K562 (cell line): Measurements from ENCODE around the gene GALNT7. TPM values are rescaled to one million over a fixed set of nuclear protein-coding genes. Genes with fewer than 3 reads are reported as not detected.
A peak's percentile ranks its signal among the peaks of the same experiment; 100 is the strongest.

Source experiments
- CREM ChIP-seq: IDR thresholded peaks from 2 replicates; pipeline ENCODE4 v1.6.1; 2014; ENCODE audit warnings: antibody characterized with exemption, low read depth
- MNT ChIP-seq, 2 experiments: fragments of 450-650 bp; conservative IDR thresholded peaks; 2 replicates each; pipeline ENCODE4 v1.6.1; 2017; ENCODE audit warnings: mild to moderate bottlenecking in 2 of 2, moderate library complexity in 2 of 2
- NCOA2 ChIP-seq, 2 experiments: fragments of 450-650 bp; IDR thresholded peaks; 2 replicates each; pipeline ENCODE4 v1.6.1; 2018; ENCODE audit warnings: mild to moderate bottlenecking in 2 of 2, moderate library complexity in 1 of 2; ENCODE audit not compliant: partially characterized antibody in 2 of 2
- NR3C1 ChIP-seq: sonication (generic); formaldehyde crosslinking; IDR thresholded peaks from 2 replicates; pipeline ENCODE4 v1.8.1; 2022; ENCODE audit warnings: missing genetic modification reagents
- PCBP1 ChIP-seq: fragments of 200-400 bp; formaldehyde crosslinking; IDR thresholded peaks from 2 replicates; pipeline ENCODE4 v1.6.1; 2018; ENCODE audit warnings: mild to moderate bottlenecking, low read depth, low read length; ENCODE audit not compliant: poor library complexity, severe bottlenecking
- POLR3A ChIP-seq: IDR thresholded peaks from 2 replicates; pipeline ENCODE4 v1.6.1; 2011; ENCODE audit warnings: borderline replicate concordance, mild to moderate bottlenecking, moderate library complexity; ENCODE audit not compliant: insufficient read length, insufficient read depth; ENCODE audit errors: extremely low read depth
- RB1 ChIP-seq: fragments of 450-650 bp; IDR thresholded peaks from 2 replicates; pipeline ENCODE4 v1.6.1; 2017; ENCODE audit warnings: low read depth, mild to moderate bottlenecking
- STAT6 ChIP-seq: sonication (generic); formaldehyde crosslinking; IDR thresholded peaks from 2 replicates; pipeline ENCODE4 v1.8.1; 2023; ENCODE audit warnings: mild to moderate bottlenecking, missing genetic modification reagents
- ZFPM2 ChIP-seq: fragments of 250-450 bp; sonication (Bioruptor Pico); IDR thresholded peaks from 2 replicates; pipeline ENCODE4 v1.5.1; 2022; ENCODE audit warnings: mild to moderate bottlenecking
- ZNF133 ChIP-seq: fragments of 250-450 bp; sonication (Bioruptor Pico); IDR thresholded peaks from 2 replicates; pipeline ENCODE4 v1.4.0; 2020; ENCODE audit warnings: mild to moderate bottlenecking
- ZNF318 ChIP-seq, 2 experiments: fragments of 450-650 bp; IDR thresholded peaks; 2 replicates each; pipeline ENCODE4 v1.6.1; 2016; ENCODE audit warnings: mild to moderate bottlenecking in 2 of 2, borderline replicate concordance in 1 of 2, low read depth in 1 of 2, moderate library complexity in 1 of 2
- polyA plus RNA-seq, 8 experiments: library from polyadenylated mRNA; depleted of rRNA in 4 of 8; stranded (reverse) in 5 of 8; unstranded in 3 of 8; fragments of >200 nt; fragmentation: Nextera tagmentation in 2 of 8; fragmentation: Illumina TruSeq in 1 of 8; extraction: Ambion mirVana in 2 of 8; extraction: Trizol in 1 of 8; gene quantifications; 2 replicates each; pipeline versions ENCODE4 v1.2.1 to v1.2.3, GENCODE V29; 2011 to 2014; ENCODE audit warnings: inconsistent platforms in 1 of 8, missing spikeins in 1 of 8
- total RNA-seq, 7 experiments: library from RNA; depleted of rRNA in 6 of 7; stranded (reverse); fragments of >200 nt in 6 of 7; fragmentation: Illumina TruSeq in 2 of 7; extraction: Trizol in 2 of 7; gene quantifications; 2 replicates each; pipeline versions ENCODE4 v1.2.1 to v1.2.3, GENCODE V29; 2011 to 2021; ENCODE audit warnings: low replicate concordance in 1 of 7

GALNT7 gene
- total and polyA plus RNA-seq, 9 of the 15 experiments (the other 6 are each of a cell fraction or from before 2014, with no cell fraction given) = 16.7 to 38.7 (median 31.1) TPM

GRCh38 chr4:173334085-173334890 lies 165.7 kb downstream of the GALNT7 start, which contains the start of gene HMGB2 (continued):
- TF ChIP-seq ZNF318 (IDR thresholded peaks at IDR 0.05; ENCODE audit: borderline replicate concordance in 1 of 2, low read depth in 1 of 2) (no peak), RB1 (peak; percentile 35), PCBP1 (peak; percentile 50), CREM (peak; percentile 86), ZNF133 (no peak), POLR3A (no peak), STAT6 (CRISPR knock-in tag) (no peak), ZFPM2 (0 out of 2 replicates have a peak, but pooled peaks have one; percentile 25), MNT (conservative IDR thresholded peaks at IDR 0.05) (peak; percentile 68 to 81), NCOA2 (IDR thresholded peaks at IDR 0.05; ENCODE audit: partially characterized antibody in 2 of 2) (no peak), NR3C1 (CRISPR knock-in tag) (no peak)
